Adrenal gland (tissue), 12 donors: ENCODE measurements around the gene CIZ1. TPM values are rescaled to one million over a fixed set of nuclear protein-coding genes. Genes with fewer than 3 reads are reported as not detected.

Source experiments
- DNase-seq, 7 donors: peaks; one replicate each; pipeline ENCODE4 v3.0.0-alpha.2; 2019 to 2020
- H3K27ac ChIP-seq, 5 donors: fragments of 200-600 bp; sonication (generic) in 4 of 5; 1 replicate in 3 of 5; 2 replicates in 2 of 5; pipeline versions ENCODE4 v1.5.1 to v1.8.0; 2016 to 2020; ENCODE audit warnings: mild to moderate bottlenecking in 1 of 5
- H3K27me3 ChIP-seq: fragments of 200-600 bp; 2 replicates; pipeline ENCODE4 v1.8.0; 2021
- H3K36me3 ChIP-seq, 2 donors: fragments of 200-600 bp; replicated peaks in 1 of 2; 1 replicate in 1 of 2; 2 replicates in 1 of 2; pipeline versions ENCODE4 v1.5.1 to v1.8.0; 2018 to 2022
- H3K4me1 ChIP-seq, 2 donors: fragments of 200-600 bp; replicated peaks in 1 of 2; 1 replicate in 1 of 2; 2 replicates in 1 of 2; pipeline versions ENCODE4 v1.5.1 to v1.8.0; 2018 to 2021
- H3K4me3 ChIP-seq, 4 donors: fragments of 200-600 bp; sonication (generic) in 3 of 4; one replicate each; pipeline ENCODE4 v1.5.1; 2016 to 2018
- H3K9me3 ChIP-seq, 3 donors: fragments of 200-600 bp; sonication (generic) in 1 of 3; replicated peaks in 1 of 3; 1 replicate in 2 of 3; 2 replicates in 1 of 3; pipeline versions ENCODE4 v1.5.1 to v1.8.0; 2016 to 2021
- POLR2A ChIP-seq, 2 donors: fragments of 450-650 bp; IDR thresholded peaks; one replicate each; pipeline ENCODE4 v1.6.1; 2017; ENCODE audit warnings: antibody characterized with exemption in 2 of 2, mild to moderate bottlenecking in 2 of 2, moderate library complexity in 1 of 2
- WGBS, 4 donors: extraction: QIAGEN DNeasy Blood & Tissue Kit in 2 of 4; methylation state at CpG; one replicate each; pipeline versions ENCODE4 v1.1.5 to v1.1.7; 2013 to 2017; 5-methylcytosine and 5-hydroxymethylcytosine counted together
- intact Hi-C, 2 donors: fragments of 100-400 bp; cut with DNase I; formaldehyde crosslinking; loops; one replicate each; pipeline versions ENCODE4 v1.14.1 to v1.15.0; 2022 to 2023
- polyA plus RNA-seq, 3 donors: library from polyadenylated mRNA; stranded (reverse); fragments of 200-250 nt in 2 of 3; fragments of 350-450 nt in 1 of 3; fragmentation: Illumina TruSeq in 1 of 3; extraction: RNeasy Lipid Tissue Mini Kit (QIAGEN cat#74804) in 1 of 3; gene quantifications; one replicate each; pipeline ENCODE4 v1.2.3, GENCODE V29; 2013 to 2014
- total RNA-seq, 9 donors: library from RNA; depleted of rRNA in 4 of 9; stranded (reverse); fragments of >200 nt in 4 of 9; fragments of 120-200 nt in 1 of 9; fragmentation: NEBNext Ultra II Directional in 1 of 9; extraction: Animal tissue kit (Norgen Biotek cat#: 25700) in 1 of 9; gene quantifications; one replicate each; pipeline versions ENCODE4 v1.1.0 to v1.2.4, GENCODE V29; 2013 to 2023
- TF ChIP-seq, protein P1 (sequence below), 6 experiments: fragments of 450-650 bp in 4 of 6; fragments of 200-600 bp in 2 of 6; sonication (generic) in 1 of 6; IDR thresholded peaks; 1 replicate in 5 of 6; 2 replicates in 1 of 6; pipeline versions ENCODE4 v1.5.1 to v1.8.0; 2016 to 2021; ENCODE audit warnings: antibody characterized with exemption in 6 of 6, mild to moderate bottlenecking in 2 of 6, moderate library complexity in 1 of 6
- donor health status: healthy with polysubstance abuse.
- donor health status: Bipolar disorder and iron deficiency.
- donor health status: DM: yes; HTN: yes; CAD: no.
- donor health status: DM: no; HTN: no; CAD: no.
- donor health status: DM: no; HTN: no; CAD: no.
- donor health status: DM: yes; HTN: yes; CAD: no.

Gene CIZ1
- total and polyA plus RNA-seq, 12 donors: 25.3 to 142 (median 80.4) TPM

DNA sequence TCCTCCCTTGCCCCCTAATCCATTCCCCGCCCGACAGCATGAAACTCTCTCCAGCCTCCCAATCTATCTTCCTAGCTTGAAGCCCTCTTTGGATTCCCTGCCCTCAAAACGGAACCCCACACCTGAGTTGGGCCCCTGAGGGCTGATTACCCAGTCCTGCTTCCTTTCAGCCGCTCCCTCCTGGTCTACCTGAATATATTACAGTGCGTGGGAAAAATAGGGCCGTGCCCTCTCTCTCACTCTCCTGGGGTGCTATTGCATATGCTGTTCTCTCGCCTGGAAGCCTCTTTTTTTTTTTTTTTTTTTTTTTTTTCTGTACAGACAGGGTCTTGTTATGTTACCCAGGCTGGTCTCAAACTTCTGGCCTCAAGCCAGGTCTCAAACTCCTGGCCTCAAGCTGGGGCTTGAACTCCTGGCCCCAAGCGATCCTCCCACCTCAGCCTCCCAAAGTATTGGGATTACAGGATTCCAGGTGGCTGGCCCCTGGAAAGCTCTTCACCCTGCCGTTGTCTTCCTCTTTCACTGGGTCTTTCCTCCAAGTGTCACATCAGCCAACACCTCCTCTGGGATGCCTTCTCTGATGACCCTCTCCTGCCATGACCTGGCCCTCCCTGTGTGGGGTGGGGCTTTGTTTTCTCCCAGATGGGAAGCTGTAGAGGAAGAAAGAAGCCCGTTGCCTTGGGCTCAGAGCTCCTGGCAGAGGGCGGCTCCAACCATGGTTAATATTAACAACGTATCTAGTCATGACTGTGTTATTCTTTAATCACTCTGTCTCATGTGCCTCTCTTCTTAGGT, 20.0 kb upstream of the CIZ1 start:
- TF ChIP-seq POLR2A (IDR thresholded peaks at IDR 0.05): no peak
- TF ChIP-seq, protein P1, sequence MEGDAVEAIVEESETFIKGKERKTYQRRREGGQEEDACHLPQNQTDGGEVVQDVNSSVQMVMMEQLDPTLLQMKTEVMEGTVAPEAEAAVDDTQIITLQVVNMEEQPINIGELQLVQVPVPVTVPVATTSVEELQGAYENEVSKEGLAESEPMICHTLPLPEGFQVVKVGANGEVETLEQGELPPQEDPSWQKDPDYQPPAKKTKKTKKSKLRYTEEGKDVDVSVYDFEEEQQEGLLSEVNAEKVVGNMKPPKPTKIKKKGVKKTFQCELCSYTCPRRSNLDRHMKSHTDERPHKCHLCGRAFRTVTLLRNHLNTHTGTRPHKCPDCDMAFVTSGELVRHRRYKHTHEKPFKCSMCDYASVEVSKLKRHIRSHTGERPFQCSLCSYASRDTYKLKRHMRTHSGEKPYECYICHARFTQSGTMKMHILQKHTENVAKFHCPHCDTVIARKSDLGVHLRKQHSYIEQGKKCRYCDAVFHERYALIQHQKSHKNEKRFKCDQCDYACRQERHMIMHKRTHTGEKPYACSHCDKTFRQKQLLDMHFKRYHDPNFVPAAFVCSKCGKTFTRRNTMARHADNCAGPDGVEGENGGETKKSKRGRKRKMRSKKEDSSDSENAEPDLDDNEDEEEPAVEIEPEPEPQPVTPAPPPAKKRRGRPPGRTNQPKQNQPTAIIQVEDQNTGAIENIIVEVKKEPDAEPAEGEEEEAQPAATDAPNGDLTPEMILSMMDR (IDR thresholded peaks at IDR 0.05): no peak
- 75 to 82% (median 77%) methylated on average over 12 of the region's 12 CpGs for WGBS, 4 donors
- H3K27ac ChIP-seq: no peak overlapping the region

DNA sequence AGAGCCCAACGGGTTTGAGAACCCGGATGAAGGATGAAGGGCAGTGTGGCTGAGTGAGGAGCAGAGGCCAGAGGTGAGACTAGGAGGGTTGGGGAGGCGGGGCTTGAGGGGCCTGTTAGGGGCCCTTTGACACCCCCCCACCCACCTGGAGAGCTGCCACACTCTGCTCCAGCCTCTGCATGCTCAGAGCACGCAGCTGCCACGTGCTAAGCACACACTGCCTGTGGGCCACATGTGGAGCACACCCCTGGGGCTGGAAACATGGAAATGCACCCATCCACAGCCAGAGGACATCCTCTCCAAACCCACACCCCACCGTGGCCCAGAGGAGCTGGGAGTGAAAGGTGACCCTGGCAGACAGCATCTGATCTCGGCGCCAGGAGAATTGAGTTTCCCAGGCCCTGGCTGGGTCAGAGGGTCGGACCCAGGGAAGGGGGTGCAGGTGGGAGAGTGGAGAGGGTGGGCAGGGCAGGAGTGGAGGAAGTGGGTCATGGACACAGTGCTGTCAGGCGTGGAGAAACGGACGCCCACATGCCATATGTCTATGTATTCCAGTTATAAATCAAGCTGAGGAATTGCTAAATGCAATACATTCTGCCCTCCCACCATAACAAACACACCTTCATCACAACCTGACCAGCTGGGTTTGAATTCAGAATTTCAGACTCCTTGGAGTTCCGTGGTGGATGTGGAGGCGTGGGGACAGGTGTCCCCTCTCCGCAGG, 17.7 kb upstream of the CIZ1 start:
- no peaks in the 10 kb centered on the region for H3K9me3 ChIP-seq
- no peak for TF ChIP-seq POLR2A (IDR thresholded peaks at IDR 0.05)
- TF ChIP-seq, protein P1 (IDR thresholded peaks at IDR 0.05): no peak
- no peaks in the 10 kb centered on the region for H3K27me3 ChIP-seq
- H3K4me1 ChIP-seq: peaks cover 3 to 4% of the 10 kb centered on the region in 2 donors
- intact Hi-C loops: no loop called here
- no peak for DNase-seq
- H3K36me3 ChIP-seq: no peaks in the 10 kb centered on the region
- H3K27ac ChIP-seq: no peak overlapping the region
- 69 to 74% (median 72%) methylated on average over 14 to 15 of the region's 15 CpGs for WGBS, 4 donors
- H3K4me3 ChIP-seq: no peak overlapping the region

More for the DNA sequence above, 20.0 kb upstream of the CIZ1 start:
- intact Hi-C loops: no loop called here
- Histone ChIP-seq H3K36me3 (no peaks in the 10 kb centered on the region), H3K4me1 (peaks cover 0 to 6% of the 10 kb centered on the region in 2 donors), H3K9me3 (no peaks in the 10 kb centered on the region), H3K4me3 (no peak overlapping the region), H3K27me3 (no peaks in the 10 kb centered on the region)
- no peak for DNase-seq

DNA sequence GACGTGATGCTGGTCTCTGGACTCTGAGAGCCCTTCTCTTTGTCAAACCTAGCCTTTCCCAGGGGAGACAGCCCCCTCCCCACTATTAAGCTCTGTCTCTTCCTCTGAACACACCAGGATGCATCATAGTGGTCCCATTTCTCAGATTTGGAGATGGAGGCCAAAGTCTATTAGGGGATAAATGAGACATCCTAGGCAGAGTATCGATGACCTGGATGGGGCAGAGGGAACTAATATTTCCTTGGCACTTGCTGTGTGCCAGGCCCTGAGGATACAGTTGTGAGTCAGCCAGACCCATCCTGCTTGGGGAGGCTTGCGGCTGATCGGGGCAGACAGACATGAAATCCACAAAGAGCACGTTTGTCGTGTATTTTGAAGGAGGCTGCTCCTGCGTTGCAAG, 17.0 kb upstream of the CIZ1 start:
- no peak overlapping the region for H3K4me3 ChIP-seq
- H3K27ac ChIP-seq: no peak overlapping the region
- WGBS, 4 donors: 85 to 93% (median 87%) methylated on average over 7 of the region's 7 CpGs
- no peaks in the 10 kb centered on the region for H3K36me3 ChIP-seq
- DNase-seq: no peak
- TF ChIP-seq, protein P1 (IDR thresholded peaks at IDR 0.05): no peak
- no peak for TF ChIP-seq POLR2A (IDR thresholded peaks at IDR 0.05)
- no peaks in the 10 kb centered on the region for H3K9me3 ChIP-seq
- no peaks in the 10 kb centered on the region for H3K27me3 ChIP-seq
- peaks cover 10 to 11% of the 10 kb centered on the region in 2 donors for H3K4me1 ChIP-seq
- intact Hi-C loops: no loop called here
